RWPE2 (cell line): ENCODE results near the gene HSD3B1.
"Not testable (repeated sequence)": the region's sequence is repeated elsewhere in the genome, so short reads cannot be mapped to it uniquely, and the experiment has no call there.

ENCODE experiments used
- ATAC-seq: fragments of 200-7000 bp; cut with Tn5 transposase; 3 replicates; pipeline ENCODE4 v1.9.1; 2021; ENCODE audit warnings: low read depth
- DNase-seq: peaks from one replicate; pipeline ENCODE4 v3.0.0-alpha.2; 2020; ENCODE audit warnings: low spot score
- H3K27ac ChIP-seq: fragments of 450-650 bp; 2 replicates; pipeline ENCODE4 v1.5.1; 2017; ENCODE audit warnings: mild to moderate bottlenecking; ENCODE audit not compliant: poor library complexity, severe bottlenecking
- H3K27me3 ChIP-seq: fragments of 250-450 bp; sonication (Bioruptor Pico); 2 replicates; pipeline ENCODE4 v1.5.1; 2021; ENCODE audit warnings: mild to moderate bottlenecking, moderate library complexity; ENCODE audit not compliant: insufficient read depth, poor library complexity, severe bottlenecking
- H3K36me3 ChIP-seq: fragments of 250-450 bp; sonication (Bioruptor Pico); 2 replicates; pipeline ENCODE4 v1.5.1; 2020; ENCODE audit warnings: low read depth, mild to moderate bottlenecking, moderate library complexity
- H3K4me1 ChIP-seq: fragments of 250-450 bp; sonication (Bioruptor Pico); 2 replicates; pipeline ENCODE4 v1.5.1; 2021; ENCODE audit warnings: mild to moderate bottlenecking, moderate library complexity; ENCODE audit not compliant: insufficient read depth, poor library complexity, severe bottlenecking
- H3K4me3 ChIP-seq: fragments of 250-450 bp; sonication (Bioruptor Pico); 2 replicates; pipeline ENCODE4 v1.5.1; 2021; ENCODE audit warnings: mild to moderate bottlenecking, moderate library complexity; ENCODE audit not compliant: severe bottlenecking
- H3K9me3 ChIP-seq: fragments of 250-450 bp; sonication (Bioruptor Pico); 2 replicates; pipeline ENCODE4 v1.5.1; 2021; ENCODE audit warnings: mild to moderate bottlenecking, moderate library complexity; ENCODE audit not compliant: severe bottlenecking
- TF ChIP-seq, protein P1 (sequence below): fragments of 450-650 bp; IDR thresholded peaks from one replicate; pipeline ENCODE4 v1.5.1; 2017; ENCODE audit warnings: mild to moderate bottlenecking, moderate library complexity; ENCODE audit not compliant: poor library complexity, severe bottlenecking

The HSD3B1 gene

DNA sequence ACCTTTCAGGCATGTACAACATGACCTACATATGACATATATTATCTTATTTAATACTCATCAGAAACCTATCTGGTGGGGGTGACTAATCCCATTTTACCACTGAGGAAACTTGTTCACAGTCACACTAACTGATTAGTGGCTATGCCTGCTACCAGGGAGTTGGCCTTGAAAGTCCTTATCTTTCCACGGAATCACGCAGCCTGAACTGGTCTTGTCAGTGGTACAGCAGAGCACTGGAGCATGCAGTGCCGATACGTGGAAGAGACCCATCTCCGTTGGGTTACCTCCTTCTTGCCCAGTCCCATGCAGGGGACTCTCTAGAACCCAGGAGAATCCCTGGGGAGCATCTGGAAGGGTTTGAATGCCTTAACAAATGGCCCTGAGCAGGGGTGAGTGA is 8.2 kb downstream of the HSD3B1 start:
- Histone ChIP-seq H3K4me1 (no peaks in the 10 kb centered on the region), H3K27me3 (no peaks in the 10 kb centered on the region), H3K4me3 (no peak overlapping the region), H3K9me3 (no peaks in the 10 kb centered on the region), H3K27ac (no peak overlapping the region), H3K36me3 (no peaks in the 10 kb centered on the region)
- no peak for DNase-seq
- no peak for ATAC-seq
- TF ChIP-seq, protein P1, sequence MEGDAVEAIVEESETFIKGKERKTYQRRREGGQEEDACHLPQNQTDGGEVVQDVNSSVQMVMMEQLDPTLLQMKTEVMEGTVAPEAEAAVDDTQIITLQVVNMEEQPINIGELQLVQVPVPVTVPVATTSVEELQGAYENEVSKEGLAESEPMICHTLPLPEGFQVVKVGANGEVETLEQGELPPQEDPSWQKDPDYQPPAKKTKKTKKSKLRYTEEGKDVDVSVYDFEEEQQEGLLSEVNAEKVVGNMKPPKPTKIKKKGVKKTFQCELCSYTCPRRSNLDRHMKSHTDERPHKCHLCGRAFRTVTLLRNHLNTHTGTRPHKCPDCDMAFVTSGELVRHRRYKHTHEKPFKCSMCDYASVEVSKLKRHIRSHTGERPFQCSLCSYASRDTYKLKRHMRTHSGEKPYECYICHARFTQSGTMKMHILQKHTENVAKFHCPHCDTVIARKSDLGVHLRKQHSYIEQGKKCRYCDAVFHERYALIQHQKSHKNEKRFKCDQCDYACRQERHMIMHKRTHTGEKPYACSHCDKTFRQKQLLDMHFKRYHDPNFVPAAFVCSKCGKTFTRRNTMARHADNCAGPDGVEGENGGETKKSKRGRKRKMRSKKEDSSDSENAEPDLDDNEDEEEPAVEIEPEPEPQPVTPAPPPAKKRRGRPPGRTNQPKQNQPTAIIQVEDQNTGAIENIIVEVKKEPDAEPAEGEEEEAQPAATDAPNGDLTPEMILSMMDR: no peak

DNA sequence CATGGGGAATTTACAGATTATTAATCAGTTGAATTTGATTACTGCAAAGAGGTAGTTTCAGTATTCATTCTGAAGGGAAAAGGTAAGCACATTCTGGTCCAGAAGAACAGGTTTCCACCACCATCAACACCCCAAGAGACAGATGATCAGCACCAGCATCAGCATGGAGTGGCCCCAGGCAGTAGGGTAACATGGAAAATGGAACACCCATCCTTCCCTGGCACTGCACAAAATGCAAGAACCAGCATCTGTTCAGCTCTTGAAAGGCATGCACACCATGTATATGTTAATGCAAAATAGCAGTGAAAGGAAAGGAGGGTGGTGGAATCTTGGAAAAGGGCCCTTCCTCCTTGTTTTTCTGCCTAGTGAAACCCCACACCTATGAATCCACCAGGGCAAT is 9.2 kb downstream of the HSD3B1 start:
- H3K4me1 ChIP-seq: no peaks in the 10 kb centered on the region
- no peaks in the 10 kb centered on the region for H3K9me3 ChIP-seq
- DNase-seq (no peak), ATAC-seq (no peak)
- TF ChIP-seq, protein P1: no peak
- H3K27me3 ChIP-seq: no peaks in the 10 kb centered on the region
- no peaks in the 10 kb centered on the region for H3K36me3 ChIP-seq
- no peak overlapping the region for H3K4me3 ChIP-seq
- H3K27ac ChIP-seq: no peak overlapping the region

DNA sequence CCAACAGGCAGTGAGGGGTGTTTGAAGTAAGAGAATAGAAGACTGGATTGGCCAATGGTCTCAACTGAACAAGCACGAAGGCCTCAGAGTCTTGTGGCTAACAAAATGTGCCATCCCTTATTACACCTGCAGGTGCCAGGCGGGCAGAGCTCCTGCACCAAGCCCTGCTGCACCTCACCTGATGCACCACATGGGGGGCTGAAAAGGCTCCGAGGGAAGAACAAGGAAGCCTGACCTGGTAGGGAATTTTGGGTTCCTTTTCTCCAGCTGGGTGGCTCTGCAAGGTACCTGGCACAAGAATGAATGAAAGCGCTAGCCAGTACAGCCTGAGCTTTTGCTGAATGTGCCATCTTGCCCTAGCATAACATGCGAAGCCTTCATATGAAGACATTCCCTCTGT is 9.7 kb downstream of the HSD3B1 start:
- Histone ChIP-seq H3K4me3 (no peak overlapping the region), H3K4me1 (no peaks in the 10 kb centered on the region), H3K36me3 (no peaks in the 10 kb centered on the region), H3K27me3 (no peaks in the 10 kb centered on the region), H3K27ac (no peak overlapping the region), H3K9me3 (no peaks in the 10 kb centered on the region)
- ATAC-seq: peak; percentile 49; the same call in 1 of the 3 replicates
- DNase-seq: no peak
- TF ChIP-seq, protein P1: no peak

DNA sequence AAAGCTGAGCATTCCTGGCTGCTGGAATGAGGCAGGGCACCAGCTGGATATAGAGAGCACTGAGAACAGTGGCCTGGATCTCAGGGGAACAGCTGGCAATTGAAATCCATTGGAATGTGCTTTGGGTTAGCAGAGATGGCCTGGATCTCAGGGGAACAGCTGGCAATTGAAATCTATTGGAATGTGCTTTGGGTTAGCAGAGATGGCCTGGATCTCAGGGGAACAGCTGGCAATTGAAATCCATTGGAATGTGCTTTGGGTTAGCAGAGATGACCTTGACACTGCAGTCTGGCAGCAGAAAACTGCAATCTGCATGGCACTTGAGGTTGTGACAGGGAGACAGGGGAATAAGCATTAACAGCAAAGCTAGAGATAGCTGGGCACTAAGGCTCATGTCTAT is 10.7 kb downstream of the HSD3B1 start:
- H3K4me1 ChIP-seq: not testable (repeated sequence)

DNA sequence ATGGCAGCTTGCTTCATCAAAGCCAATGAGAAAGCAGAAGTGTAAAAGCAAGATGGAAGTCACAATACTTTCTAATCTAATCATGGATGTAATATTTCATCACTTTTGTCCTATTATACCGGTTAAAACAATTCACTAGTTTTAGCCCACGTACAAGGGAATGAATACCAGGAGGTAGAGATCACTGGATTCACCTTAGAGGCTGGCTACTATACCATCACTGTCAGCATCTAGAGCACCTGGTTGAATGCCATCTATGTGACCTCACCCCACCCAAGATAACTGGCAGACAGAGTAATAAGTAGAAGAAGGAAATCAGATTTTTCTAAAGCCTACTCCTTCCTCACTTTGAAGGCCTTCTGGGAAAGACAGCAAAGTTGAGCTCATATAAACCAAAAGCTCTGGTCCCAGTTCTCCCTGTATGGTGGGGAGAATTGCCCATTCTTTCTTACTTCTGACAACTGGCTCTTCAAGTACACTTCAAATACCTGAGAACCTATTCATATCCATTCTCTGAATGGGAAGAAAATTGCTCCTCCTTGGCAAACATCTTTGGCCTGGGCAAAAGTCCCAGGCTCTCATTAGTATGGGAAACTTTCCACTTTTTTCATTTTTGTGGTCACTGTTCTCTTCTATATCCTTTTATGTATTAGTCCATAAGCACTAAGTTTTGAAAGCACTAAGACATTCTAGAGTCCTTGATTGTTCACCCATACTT is 24.8 kb downstream of the HSD3B1 start:
- H3K4me3 ChIP-seq: no peak overlapping the region
- no peaks in the 10 kb centered on the region for H3K36me3 ChIP-seq
- no peaks in the 10 kb centered on the region for H3K4me1 ChIP-seq
- no peak overlapping the region for H3K27ac ChIP-seq
- TF ChIP-seq, protein P1: no peak
- ATAC-seq: no peak
- DNase-seq: no peak
- H3K27me3 ChIP-seq: peaks cover 5% of the 10 kb centered on the region
- no peaks in the 10 kb centered on the region for H3K9me3 ChIP-seq

More for the DNA sequence above, 10.7 kb downstream of the HSD3B1 start:
- ATAC-seq, H3K36me3 ChIP-seq, H3K27ac ChIP-seq, H3K4me3 ChIP-seq, DNase-seq, H3K27me3 ChIP-seq, H3K9me3 ChIP-seq: not testable (repeated sequence)
